ENCODE results near the gene FLT4.
A peak's percentile ranks its signal among the peaks of the same experiment; 100 is the strongest.

FLT4 gene

DNA sequence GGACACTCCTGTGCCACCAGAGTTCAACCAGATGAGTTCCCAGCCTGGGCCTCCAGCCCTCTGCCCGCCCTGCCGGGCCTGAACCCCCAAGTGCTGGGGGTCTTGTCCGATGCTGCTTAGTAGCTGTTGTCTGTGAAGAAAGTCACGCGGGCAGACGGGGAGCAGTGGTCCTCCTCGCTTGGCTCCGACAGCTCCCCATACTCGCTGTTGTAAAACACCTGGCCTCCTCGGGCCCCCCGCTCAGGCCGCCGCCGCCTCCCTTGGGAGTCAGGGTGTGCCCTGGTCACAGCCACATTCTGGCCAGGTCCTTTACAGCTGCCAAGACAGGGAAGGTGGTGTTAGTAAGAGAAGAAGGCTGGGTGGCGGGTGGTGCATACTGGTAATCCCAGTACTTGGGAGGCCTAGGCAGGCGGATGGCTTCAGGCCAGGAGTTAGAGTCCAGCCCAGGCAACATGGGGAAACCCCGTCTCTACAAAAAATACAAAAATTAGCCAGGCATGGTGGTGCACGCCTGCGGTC lies 46.3 kb downstream of the FLT4 start:
- DNase-seq = peak; percentile 52

DNA sequence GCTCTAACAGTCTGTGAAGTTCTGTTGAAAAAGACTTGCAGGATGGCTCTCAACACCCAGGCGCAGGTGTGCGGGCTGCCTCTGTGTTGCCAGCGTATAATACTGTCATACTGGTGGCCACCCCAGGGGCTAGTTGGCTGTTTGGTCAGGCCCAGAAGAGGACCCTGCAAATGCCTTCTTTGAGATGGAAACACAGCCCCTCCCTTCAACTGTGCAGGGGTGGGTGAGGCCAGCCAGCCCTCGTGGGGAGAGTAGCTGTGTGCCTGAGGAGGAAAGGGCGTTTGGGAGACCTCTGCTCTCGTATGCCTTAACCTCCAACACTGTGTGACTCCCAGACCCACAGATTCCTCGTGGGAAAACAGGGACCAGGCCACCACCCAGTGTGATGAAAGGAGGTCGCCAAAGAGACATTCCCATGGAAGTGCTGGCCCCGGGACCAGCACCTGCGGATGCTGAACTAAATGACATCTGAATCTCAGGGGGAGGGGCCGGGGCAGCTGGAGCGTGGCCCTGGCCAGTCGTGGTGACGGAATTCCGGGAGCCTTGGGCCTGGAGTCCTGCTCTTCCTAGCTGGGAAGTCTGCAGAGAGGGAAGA lies 46.8 kb downstream of the FLT4 start:
- DNase-seq = peak; percentile 46

DNA sequence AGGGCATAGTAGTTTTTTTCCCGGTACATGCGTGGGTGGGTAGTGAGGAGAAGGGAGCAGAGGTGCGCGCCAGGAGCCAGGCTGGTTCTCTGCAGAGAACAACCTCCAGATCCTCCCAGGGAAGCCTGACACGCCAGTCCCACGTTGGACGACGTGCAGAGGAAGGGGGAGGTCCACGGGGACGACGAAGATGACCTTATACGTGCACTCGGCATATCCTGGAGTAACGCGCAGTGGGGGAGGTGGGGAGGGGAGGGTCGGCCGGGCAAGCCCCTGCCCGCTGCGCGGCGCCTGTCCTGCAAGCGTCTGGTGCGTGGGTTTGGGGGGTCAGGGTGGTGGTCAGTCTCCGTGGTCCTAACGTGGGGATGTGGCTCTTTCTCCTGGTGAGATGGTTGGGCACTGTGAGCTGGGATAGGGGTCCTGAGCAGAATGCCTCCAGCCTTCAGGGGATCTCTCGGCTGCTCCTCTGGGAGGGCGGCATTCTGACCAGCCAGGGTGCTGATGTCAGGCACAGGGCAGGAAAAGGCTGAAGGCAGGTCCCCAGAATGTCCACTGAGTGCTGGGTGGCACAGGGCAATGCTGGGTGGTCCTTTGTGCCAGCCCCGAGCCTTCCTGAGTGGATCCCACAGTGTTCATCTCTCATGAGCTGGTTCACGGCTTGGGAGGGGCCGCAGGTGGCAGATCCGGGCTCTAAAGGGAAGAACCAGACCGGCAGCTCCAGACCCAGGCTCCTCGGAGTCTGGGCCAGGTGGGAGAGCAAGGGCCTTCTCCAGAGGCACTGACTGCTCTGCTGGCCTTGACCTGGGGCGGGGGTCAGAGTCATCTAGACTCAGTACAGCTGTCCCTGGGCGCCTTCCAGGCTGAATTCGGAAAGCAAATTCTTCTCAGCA lies 47.6 kb downstream of the FLT4 start:
- DNase-seq = peak; percentile 42

GRCh38 chr5:180600554-180601041 lies 48.8 kb downstream of the FLT4 start:
- no peak for DNase-seq

DNA sequence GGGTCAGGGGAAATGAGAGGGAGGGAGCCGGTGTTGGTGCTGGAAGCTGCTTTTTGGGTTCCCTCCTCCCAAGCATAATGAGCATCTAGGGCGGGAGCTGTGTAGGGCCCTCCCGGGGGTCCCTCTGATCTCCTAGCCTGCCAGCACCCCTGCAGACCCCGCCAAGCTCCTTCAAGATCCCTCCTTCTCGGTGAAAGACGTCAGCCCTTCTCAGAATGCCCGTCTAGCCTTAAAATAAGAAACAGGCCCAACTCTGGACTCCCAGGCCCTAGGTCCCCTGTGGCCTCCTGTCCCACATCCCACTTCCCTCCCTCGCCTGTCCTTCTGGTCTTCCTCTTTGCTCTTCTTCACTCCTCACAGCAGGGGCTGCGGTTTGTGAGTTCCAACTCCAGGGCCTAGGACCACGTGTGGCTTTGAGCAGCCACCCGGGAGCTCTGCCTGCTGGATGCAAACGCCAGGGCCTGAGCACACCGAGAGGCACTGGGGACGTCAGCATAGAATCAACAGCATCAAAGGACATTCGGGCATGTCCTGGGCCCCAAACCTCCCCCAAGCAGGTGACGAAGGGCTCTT lies 49.3 kb downstream of the FLT4 start:
- DNase-seq = peak; percentile 49

DNA sequence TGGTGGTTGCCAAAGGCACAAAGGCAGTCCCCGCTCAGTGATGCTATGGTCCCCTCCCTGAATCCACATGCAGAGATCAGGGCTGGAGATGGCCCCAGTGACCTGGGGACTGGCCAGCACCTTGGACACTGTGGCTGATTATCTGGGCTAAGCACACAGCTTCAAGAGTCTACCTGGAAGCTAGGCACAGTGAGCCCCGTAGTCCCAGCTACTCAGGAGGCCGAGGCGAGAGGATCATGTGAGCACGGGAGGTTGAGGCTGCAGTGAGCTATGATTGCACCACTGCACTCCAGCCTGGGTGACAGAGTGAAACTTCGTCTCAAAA lies 49.8 kb downstream of the FLT4 start:
- DNase-seq = peak; percentile 42

GRCh38 chr5:180598797-180599589 lies 50.4 kb downstream of the FLT4 start:
- peak; percentile 43 for DNase-seq

DNA sequence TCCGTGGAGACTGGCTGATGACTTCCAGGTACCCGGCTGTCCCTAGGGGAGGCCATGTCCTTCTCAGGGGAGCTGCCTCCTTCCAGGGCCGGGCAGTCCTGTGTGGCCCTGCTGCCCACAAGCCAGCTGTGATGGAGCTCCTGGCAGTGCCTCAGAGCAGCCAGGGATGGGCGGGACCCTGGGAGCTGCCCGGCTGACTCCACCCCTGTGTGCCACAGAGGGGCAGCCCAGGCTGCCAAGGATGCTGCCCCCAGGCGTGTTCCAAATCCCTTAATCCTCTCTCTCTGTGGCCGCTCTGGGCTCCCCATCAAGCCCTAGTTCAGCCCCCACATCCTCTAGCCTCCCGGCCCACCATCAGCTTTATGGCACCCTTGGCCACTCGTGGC lies 51.1 kb downstream of the FLT4 start:
- peak; percentile 46 for DNase-seq

- DNase-seq = peak; percentile 43
These were observed 52.6 kb downstream of the FLT4 start for GRCh38 chr5:180596668-180597231.

GRCh38 chr5:180596115-180596667 lies 53.2 kb downstream of the FLT4 start:
- peak; percentile 47 for DNase-seq

GRCh38 chr5:180595381-180596114 lies 53.9 kb downstream of the FLT4 start:
- peak; percentile 44 for DNase-seq

DNA sequence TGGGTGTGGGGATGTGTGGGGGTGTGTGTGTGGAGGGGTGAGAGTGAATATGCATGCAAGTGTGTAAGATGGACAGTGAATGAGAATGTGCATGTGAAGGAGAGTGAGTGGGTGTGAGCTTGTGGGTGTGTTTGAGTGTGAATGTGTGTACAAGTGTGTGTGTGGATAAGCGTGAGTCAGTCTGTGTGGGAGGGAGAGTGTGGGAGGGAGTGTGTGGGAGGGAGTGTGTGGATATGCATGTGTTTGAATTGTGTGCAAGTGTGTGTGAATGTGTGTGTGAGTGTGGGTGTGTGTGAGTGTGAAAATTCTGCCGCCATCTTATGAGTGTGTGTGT lies 54.4 kb downstream of the FLT4 start:
- DNase-seq = no peak

- DNase-seq = peak; percentile 52
These were observed 54.9 kb downstream of the FLT4 start for GRCh38 chr5:180594311-180595045.

DNA sequence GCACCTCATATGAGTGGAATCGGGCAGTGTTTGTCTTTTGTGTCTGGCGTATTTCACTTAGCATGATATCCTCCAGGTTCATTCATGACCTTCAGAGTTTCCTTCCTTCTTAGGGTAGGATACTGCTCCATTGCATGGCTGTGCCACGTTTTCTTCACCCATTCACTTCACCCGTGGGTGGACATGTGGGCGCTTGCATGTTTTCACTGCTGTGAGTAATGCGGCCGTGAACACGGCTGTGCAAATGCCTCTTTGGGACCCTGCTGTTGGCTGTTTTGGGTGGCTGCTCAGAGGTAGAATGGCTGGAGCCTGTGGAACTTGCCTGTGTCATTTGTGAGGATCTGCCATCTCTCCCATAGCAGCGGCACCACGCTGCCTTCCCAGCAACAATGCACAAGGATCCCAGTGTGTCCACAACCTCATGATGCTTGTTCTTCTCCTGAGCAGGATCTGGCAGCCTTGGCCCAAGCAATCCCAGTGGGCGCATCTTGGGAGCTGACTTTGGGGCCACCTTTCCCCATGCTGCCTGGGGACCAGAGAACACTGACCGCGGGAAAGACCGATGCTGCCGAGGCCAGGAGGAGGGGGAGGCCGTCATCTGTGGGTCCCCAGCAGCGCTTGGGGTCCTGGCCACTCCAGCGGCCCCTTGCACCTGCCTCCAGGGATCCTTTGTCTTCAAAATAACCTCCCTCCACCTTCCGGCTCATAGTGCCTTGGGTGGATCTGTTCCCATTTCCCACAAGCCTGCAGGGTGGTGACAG lies 55.8 kb downstream of the FLT4 start:
- peak; percentile 37 for DNase-seq

GRCh38 chr5:180592176-180592575 lies 57.2 kb downstream of the FLT4 start:
- DNase-seq = peak; percentile 45

DNA sequence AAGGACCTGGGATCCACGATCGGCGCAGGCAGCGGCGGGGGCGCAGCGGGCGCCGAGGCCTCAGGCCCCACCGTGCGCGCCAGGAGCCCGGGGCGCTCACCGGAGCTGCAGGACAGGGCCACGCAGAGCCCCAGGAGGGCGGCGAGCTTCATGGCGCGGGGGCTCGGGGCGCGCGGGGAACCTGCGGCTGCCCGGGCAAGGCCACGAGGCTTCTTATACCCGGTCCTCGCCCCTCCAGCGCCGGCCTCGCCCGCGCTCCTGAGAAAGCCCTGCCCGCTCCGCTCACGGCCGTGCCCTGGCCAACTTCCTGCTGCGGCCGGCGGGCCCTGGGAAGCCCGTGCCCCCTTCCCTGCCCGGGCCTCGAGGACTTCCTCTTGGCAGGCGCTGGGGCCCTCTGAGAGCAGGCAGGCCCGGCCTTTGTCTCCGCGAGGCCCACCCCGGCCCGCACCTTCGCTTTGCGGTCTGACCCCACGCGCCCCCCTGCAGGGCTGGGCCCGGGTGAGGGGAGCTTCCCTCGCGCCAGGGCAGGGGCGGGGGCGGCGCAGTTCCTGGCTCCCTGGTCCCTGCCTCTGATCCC lies 58.0 kb downstream of the FLT4 start, which contains the start of gene SCGB3A1:
Gene SCGB3A1, minus strand, starts transcription at position 189 of the 577 bp plus-strand sequence. Its CDS starts 37 bp downstream, at position 152.
- peak; percentile 55 for DNase-seq

DNA sequence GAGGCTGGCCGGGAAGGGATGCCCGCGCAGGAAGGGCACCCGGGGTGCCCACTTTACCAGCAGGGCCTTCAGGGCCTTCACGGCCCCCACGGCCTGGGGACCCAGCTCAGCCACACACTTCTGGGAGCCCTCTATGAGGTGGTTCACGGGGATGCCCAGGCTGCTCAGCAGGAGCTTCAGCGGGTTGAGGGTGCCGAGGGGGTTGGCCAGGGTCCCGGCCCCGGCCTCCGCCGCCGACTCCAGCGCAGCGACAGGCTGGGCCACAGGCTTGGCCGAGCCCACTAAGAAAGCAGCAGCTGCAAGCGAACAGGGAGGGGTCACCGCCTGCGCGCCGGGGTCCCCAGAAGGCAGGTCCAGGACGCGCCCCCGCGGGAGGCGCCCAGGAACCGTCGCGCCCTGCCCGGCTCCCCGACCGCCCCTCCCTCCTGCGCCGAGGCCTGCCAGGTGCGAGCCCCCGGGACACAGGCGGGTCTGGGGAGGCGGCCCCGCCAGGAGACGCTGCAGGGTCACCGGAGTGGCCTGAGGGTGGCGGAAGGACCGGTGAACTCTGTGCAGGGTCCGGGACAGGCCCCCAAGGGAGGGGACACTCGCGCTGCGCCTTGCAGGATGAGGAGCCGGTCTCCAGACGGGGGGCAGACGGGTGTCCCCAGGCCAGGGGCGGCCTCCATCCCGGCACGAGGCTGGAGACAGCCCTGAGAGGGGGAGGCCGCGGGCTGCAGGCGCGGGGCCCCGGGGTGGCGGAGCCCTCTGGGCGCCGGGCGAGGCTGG lies 58.7 kb downstream of the FLT4 start:
- peak; percentile 59 for DNase-seq

GRCh38 chr5:180589771-180590542 lies 59.4 kb downstream of the FLT4 start:
- DNase-seq = peak; percentile 54

Data from islet precursor cell (in vitro differentiated cells).